Right atrium auricular region (tissue), 2 donors: ENCODE data around the gene AHNAK2. TPM values are rescaled to one million over a fixed set of nuclear protein-coding genes. Genes with fewer than 3 reads are reported as not detected.
"Not testable (repeated sequence)": the region's sequence is repeated elsewhere in the genome, so short reads cannot be mapped to it uniquely, and the experiment has no call there.

ENCODE experiments used
- DNase-seq: peaks from one replicate; pipeline ENCODE4 v3.0.0-alpha.2; 2019; ENCODE audit warnings: low spot score
- H3K27ac ChIP-seq, 2 donors: fragments of 200-600 bp; sonication (generic); 1 replicate in 1 of 2; 2 replicates in 1 of 2; pipeline ENCODE4 v1.5.1; 2016 to 2019
- H3K27me3 ChIP-seq, 2 donors: fragments of 200-600 bp; sonication (generic); one replicate each; pipeline versions ENCODE4 v1.5.1 to v1.6.0; 2017 to 2019
- H3K36me3 ChIP-seq: fragments of 200-600 bp; sonication (generic); one replicate; pipeline ENCODE4 v1.5.1; 2016
- H3K4me1 ChIP-seq, 2 donors: fragments of 200-600 bp; sonication (generic); one replicate each; pipeline versions ENCODE4 v1.5.1 to v1.6.0; 2017 to 2019
- H3K4me3 ChIP-seq, 2 donors: fragments of 200-600 bp; sonication (generic); 1 replicate in 1 of 2; 2 replicates in 1 of 2; pipeline ENCODE4 v1.5.1; 2017 to 2019; ENCODE audit warnings: mild to moderate bottlenecking in 1 of 2, moderate library complexity in 1 of 2
- H3K9me3 ChIP-seq, 2 donors: fragments of 200-600 bp; sonication (generic); one replicate each; pipeline ENCODE4 v1.5.1; 2019
- CTCF ChIP-seq, 2 donors: fragments of 200-600 bp; sonication (generic); IDR thresholded peaks; one replicate each; pipeline ENCODE4 v1.5.1; 2019; ENCODE audit warnings: antibody characterized with exemption in 2 of 2
- total RNA-seq, 2 donors: library from RNA; depleted of rRNA; stranded (reverse); fragments of >200 nt; gene quantifications; one replicate each; pipeline ENCODE4 v1.1.0, GENCODE V29; 2016

Gene AHNAK2
- total RNA-seq, 2 donors from 2014 or later: 5.7 to 11.8 TPM

- H3K4me1 ChIP-seq: no peaks in the 10 kb centered on the region
- DNase-seq: no peak
- TF ChIP-seq CTCF (IDR thresholded peaks at IDR 0.05): no peak
- no peaks in the 10 kb centered on the region for H3K9me3 ChIP-seq
- no peak overlapping the region for H3K4me3 ChIP-seq
- no peaks in the 10 kb centered on the region for H3K36me3 ChIP-seq
- no peak overlapping the region for H3K27ac ChIP-seq
- H3K27me3 ChIP-seq: no peaks in the 10 kb centered on the region
Observed at GRCh38 chr14:104955396-104955770, 22.8 kb downstream of the AHNAK2 start.

- Histone ChIP-seq H3K4me3 (no peak overlapping the region), H3K36me3 (no peaks in the 10 kb centered on the region), H3K27me3 (no peaks in the 10 kb centered on the region), H3K27ac (no peak overlapping the region), H3K4me1 (no peaks in the 10 kb centered on the region), H3K9me3 (no peaks in the 10 kb centered on the region)
- DNase-seq: no peak
- TF ChIP-seq CTCF (IDR thresholded peaks at IDR 0.05): no peak
Observed at GRCh38 chr14:104954746-104955395, 23.3 kb downstream of the AHNAK2 start.

GRCh38 chr14:104953896-104954656 is 24.1 kb downstream of the AHNAK2 start:
- no peak for DNase-seq

DNA sequence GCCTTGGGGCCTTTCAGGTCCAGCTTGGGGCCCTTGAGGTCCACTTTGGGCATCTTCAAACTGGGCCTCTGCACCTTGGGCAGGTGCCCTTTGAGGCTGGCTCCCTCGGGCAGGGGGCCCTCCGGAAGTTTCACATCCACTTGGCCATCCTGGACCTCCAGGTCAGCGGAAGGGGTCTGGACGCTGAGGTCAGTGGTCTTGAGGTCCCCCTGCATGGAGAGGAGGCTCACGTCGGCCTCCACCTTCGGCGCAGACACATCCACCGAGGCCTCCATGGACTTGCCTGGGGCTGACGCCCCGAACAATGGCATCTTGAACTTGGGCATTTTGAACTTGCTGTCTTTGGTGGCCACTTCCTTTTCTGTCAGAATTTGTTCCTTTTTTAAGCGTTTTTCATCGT is 25.1 kb downstream of the AHNAK2 start:
- TF ChIP-seq CTCF (IDR thresholded peaks at IDR 0.05): no peak
- H3K27me3 ChIP-seq: no peaks in the 10 kb centered on the region
- H3K9me3 ChIP-seq: no peaks in the 10 kb centered on the region
- H3K4me3 ChIP-seq: no peak overlapping the region
- DNase-seq: no peak
- H3K36me3 ChIP-seq: no peaks in the 10 kb centered on the region
- H3K27ac ChIP-seq: no peak overlapping the region
- no peaks in the 10 kb centered on the region for H3K4me1 ChIP-seq

More at GRCh38 chr14:104953896-104954656, 24.1 kb downstream of the AHNAK2 start:
- no peak overlapping the region for H3K4me3 ChIP-seq
- no peaks in the 10 kb centered on the region for H3K27me3 ChIP-seq
- no peaks in the 10 kb centered on the region for H3K36me3 ChIP-seq
- H3K27ac ChIP-seq: no peak overlapping the region
- no peaks in the 10 kb centered on the region for H3K9me3 ChIP-seq
- H3K4me1 ChIP-seq: no peaks in the 10 kb centered on the region
- TF ChIP-seq CTCF (IDR thresholded peaks at IDR 0.05): no peak

DNA sequence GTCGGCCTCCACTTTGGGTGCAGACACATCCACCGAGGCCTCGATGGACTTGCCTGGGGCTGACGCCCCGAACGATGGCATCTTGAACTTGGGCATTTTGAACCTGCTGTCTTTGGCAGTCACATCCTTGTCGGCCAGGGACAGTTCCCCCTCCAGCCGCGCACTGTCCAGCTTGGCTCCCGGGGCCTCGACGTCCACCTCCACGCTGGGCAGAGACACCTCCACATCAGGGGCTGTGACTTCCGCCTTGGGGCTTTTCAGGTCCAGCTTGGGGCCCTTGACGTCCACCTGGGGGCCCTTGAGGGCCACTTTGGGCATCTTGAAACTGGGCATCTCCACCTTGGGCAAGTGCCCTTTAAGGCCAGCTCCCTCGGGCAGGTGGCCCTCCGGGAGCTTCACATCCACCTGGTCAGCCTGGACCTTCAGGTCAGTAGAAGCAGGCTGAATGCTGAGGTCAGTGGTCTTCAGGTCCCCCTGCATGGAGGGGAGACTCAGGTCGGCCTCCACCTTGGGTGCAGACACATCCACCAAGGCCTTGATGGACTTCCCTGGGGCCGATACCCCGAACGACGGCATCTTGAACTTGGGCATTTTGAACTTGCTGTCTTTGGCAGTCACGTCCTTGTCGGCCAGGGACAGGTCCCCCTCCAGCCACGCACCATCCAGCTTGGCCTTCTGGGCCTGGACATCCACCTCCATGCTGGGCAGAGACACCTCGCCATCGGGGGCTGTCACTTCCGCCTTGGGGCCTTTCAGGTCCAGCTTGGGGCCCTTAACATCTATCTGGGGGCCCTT is 26.1 kb downstream of the AHNAK2 start:
- H3K27me3 ChIP-seq, H3K36me3 ChIP-seq, H3K4me1 ChIP-seq, H3K27ac ChIP-seq, DNase-seq, H3K4me3 ChIP-seq, H3K9me3 ChIP-seq: not testable (repeated sequence)

- H3K4me1 ChIP-seq, DNase-seq, H3K9me3 ChIP-seq, H3K36me3 ChIP-seq, H3K4me3 ChIP-seq, H3K27ac ChIP-seq, H3K27me3 ChIP-seq: not testable (repeated sequence)
Observed at GRCh38 chr14:104950701-104951100, 27.5 kb downstream of the AHNAK2 start.
